TTC549 (cell line): Measurements from ENCODE around the gene FBXL17.

ENCODE experiments used
- FAIRE-seq: peaks from 2 replicates; lab custom pipeline; 2012; peaks lifted over from hg19 to GRCh38; lab: Jason Lieb, UNC

FBXL17 gene

GRCh38 chr5:108084105-108084504, 297.8 kb downstream of the FBXL17 start:
- FAIRE-seq, result no peak

- FAIRE-seq, result no peak
Observed at GRCh38 chr5:108083232-108083631, 298.7 kb downstream of the FBXL17 start.

GRCh38 chr5:108081707-108082106, 300.2 kb downstream of the FBXL17 start:
- FAIRE-seq, result no peak

- no peak for FAIRE-seq
Observed at GRCh38 chr5:108079753-108080152, 302.1 kb downstream of the FBXL17 start.

GRCh38 chr5:108078882-108079281, 303.0 kb downstream of the FBXL17 start:
- no peak for FAIRE-seq

- FAIRE-seq, result no peak
Observed at GRCh38 chr5:108078345-108078744, 303.6 kb downstream of the FBXL17 start.

- no peak for FAIRE-seq
Observed at GRCh38 chr5:108074626-108075025, 307.3 kb downstream of the FBXL17 start.

- no peak for FAIRE-seq
Observed at GRCh38 chr5:108064302-108064701, 317.6 kb downstream of the FBXL17 start.

GRCh38 chr5:108061941-108062340, 320.0 kb downstream of the FBXL17 start:
- no peak for FAIRE-seq

- no peak for FAIRE-seq
Observed at GRCh38 chr5:108060340-108060739, 321.6 kb downstream of the FBXL17 start.

- no peak for FAIRE-seq
Observed at GRCh38 chr5:108059334-108059733, 322.6 kb downstream of the FBXL17 start.

GRCh38 chr5:108054349-108054748, 327.5 kb downstream of the FBXL17 start:
- FAIRE-seq, result no peak

- FAIRE-seq, result no peak
Observed at GRCh38 chr5:108046955-108047670, 334.8 kb downstream of the FBXL17 start.

GRCh38 chr5:108036482-108036881, 345.4 kb downstream of the FBXL17 start:
- FAIRE-seq, result no peak

- FAIRE-seq, result no peak
Observed at GRCh38 chr5:108028883-108029282, 353.0 kb downstream of the FBXL17 start.

- FAIRE-seq, result no peak
Observed at GRCh38 chr5:108028412-108028811, 353.5 kb downstream of the FBXL17 start.

GRCh38 chr5:108025957-108026356, 355.9 kb downstream of the FBXL17 start:
- FAIRE-seq, result no peak

GRCh38 chr5:108024986-108025385, 356.9 kb downstream of the FBXL17 start:
- FAIRE-seq, result no peak

GRCh38 chr5:108016101-108016500, 365.8 kb downstream of the FBXL17 start:
- no peak for FAIRE-seq

GRCh38 chr5:108006791-108007190, 375.1 kb downstream of the FBXL17 start:
- FAIRE-seq, result no peak

GRCh38 chr5:108003178-108003577, 378.7 kb downstream of the FBXL17 start:
- FAIRE-seq, result no peak

- FAIRE-seq, result no peak
Observed at GRCh38 chr5:108001222-108001621, 380.7 kb downstream of the FBXL17 start.

GRCh38 chr5:107997338-107997980, 384.4 kb downstream of the FBXL17 start:
- FAIRE-seq, result no peak

GRCh38 chr5:107993341-107993740, 388.6 kb downstream of the FBXL17 start:
- no peak for FAIRE-seq
